ENCODE measurements around the gene ALLC.

The ALLC gene

GRCh38 chr2:3680548-3681345 is 22.7 kb downstream of the ALLC start:
- DNase-seq = no peak

GRCh38 chr2:3681625-3682024 is 23.6 kb downstream of the ALLC start:
- no peak for DNase-seq

- no peak for DNase-seq
Measured at GRCh38 chr2:3682811-3683210, 24.8 kb downstream of the ALLC start.

DNA sequence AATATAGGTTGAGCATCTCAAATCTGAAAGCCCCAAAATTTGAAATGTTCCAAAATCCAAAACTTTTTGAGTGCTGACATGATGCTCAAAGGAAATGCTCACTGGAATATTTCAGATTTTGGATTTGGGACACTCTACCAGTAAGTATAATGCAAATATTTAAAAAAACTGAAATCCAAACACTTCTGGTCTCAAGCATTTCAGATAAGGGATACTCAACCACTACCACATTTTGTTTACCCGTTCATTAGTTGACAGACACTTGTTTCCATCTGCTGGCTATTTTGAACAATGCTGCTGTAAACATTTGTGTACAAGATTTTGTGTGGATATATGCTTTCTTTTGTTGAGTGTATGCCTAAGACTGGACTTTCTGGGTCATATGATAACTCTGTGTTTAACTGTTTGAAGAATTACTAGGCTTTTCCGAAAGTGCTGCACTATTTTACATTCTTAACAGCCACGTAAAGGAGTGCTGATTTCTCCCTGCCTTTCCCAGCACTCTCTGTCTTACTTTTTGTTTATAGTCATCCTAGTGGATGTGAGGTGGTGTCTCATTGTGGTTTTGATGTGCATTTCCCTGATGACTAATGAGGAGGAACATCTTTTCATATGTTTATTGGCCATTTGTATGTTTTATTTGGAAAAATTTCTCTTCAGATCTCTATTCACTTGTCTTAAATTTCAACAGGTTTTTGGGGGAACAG is 25.9 kb downstream of the ALLC start:
- DNase-seq = no peak

- DNase-seq = no peak
Measured at GRCh38 chr2:3689998-3690748, 32.2 kb downstream of the ALLC start.

GRCh38 chr2:3692375-3692774 is 34.4 kb downstream of the ALLC start:
- DNase-seq = no peak

GRCh38 chr2:3696545-3696944 is 38.5 kb downstream of the ALLC start:
- DNase-seq = no peak

DNA sequence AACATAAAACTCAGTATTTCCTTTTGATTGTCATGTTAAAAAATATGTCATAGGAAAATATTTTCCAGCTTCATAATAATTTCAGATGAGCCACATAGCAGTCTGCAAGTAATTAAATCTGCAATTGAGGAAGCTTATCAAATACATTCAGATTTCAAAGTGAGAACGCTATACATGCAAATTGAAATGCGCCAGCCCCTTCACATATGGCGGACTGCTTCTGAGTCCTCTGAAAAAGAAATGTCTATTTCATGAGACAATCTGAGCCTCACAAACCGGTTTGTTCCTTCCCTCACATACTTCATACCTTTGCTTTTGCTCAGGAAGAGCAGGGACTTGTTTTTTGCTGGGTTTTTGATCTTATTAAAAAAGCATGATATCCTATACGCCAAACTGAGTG is 43.1 kb downstream of the ALLC start:
- DNase-seq = no peak

DNA sequence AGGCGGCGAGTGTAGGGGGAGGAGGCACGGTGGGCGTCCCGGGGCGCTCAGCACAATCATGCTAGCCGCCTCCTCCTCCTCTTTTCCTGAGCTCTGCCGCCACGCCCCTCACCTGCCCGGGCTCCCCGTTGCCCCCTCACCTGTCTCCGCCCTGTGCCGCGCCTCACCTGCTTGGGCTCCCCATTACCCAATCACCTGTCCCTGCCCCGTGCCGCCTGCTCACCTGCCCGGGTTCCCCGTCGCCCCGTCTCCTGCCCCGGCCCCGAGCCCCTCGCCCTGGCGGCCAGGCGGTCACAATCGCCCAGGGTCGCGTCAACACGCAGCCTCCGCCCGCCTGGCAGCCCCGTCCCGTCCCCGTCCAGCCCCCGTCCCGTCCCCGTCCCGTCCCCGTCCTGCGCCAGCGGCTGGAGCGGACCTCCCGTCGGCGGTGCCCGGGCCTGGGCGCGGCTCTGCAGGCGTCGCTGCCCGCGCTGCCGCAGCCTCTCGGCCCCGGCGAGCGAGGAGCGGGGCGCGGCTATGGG is 45.3 kb downstream of the ALLC start, which contains the start of gene DCDC2C:
Gene DCDC2C (plus strand): TSS at position 340 of the 521 bp plus-strand sequence. CDS start 177 bp downstream, at position 517.
- no peak for DNase-seq

GRCh38 chr2:3703757-3704355 is 45.9 kb downstream of the ALLC start:
- no peak for DNase-seq

DNA sequence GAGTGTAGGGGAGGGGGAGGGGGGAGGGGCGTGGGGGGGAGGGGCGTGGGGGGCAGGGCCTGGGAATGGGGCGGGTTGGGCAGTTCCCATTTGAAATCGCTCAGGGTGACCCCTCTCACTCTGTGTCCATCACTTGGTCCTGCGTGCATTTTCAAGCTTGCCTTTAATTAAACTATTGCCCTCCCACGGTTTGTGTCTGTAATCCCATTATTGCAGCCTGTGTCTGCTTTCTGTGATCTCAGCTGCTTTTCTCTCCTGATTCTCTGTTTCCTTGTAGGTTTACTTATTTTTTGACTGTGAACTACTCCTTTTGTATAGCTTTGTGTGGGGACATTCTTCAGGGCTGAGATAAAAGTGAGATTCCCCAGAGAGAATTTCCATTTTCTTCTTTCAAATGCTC is 46.7 kb downstream of the ALLC start:
- no peak for DNase-seq

- DNase-seq = no peak
Measured at GRCh38 chr2:3705782-3706181, 47.8 kb downstream of the ALLC start.

DNA sequence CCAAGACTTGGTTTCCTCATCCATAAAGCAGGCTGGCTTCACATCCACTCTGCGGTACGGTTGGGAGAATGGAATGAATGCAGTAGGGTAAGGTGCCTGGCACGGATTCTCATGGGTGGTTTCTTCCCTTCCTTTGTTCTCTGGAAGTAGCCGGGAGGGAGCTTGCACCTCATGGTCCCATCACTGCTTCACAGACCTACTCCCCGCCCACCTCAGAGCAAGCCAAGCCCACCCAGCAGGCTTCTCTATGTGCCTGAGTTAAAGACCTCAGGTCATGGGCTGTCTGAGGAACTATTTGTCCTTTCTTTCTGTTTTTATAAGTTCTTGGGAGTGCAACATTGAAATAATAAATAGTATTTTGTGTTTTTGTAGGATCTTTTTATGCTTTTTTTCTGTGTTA is 48.9 kb downstream of the ALLC start:
- no peak for DNase-seq

DNA sequence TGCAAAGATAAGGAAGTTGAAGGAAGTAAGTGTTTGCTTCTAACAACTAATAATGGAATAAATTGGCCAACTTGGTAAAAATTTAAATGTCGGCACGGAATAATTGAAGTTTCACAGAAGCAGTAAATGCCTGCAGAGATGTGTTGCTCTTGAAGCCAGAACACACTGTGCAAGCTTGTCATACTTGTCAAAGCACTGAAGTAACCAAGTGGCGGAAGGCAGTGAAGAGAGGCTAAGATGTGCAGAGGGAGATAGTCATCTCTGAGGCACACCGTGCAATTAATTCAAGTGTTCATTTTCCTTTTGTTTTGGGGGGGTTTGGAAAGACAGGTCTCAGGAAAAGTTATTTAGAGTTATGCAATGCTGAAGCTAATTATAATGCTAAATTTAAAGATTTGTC is 50.6 kb downstream of the ALLC start:
- DNase-seq = no peak

DNA sequence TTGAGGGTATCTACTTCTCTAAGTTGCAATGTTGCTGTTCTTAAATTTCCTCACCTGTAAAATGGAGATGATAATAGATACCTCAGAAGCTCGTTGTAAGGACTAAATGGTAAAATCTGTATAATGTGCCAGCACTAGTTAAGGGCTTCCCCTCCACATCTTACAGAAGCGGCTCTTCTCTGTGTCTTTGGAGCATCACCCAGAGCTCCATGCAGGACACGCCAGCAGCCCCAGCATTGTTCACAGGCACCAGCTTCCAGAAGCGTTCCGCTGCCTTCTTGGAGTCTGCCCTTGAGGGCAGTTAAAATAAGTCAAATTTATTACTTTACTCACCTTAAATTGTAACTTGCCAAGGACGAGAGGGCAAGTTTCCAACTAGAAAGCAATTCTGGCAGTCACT is 51.2 kb downstream of the ALLC start:
- DNase-seq = no peak

GRCh38 chr2:3712424-3712823 is 54.4 kb downstream of the ALLC start:
- no peak for DNase-seq

- DNase-seq = no peak
Measured at GRCh38 chr2:3712831-3713503, 55.0 kb downstream of the ALLC start.

GRCh38 chr2:3718679-3719078 is 60.7 kb downstream of the ALLC start:
- DNase-seq = no peak

GRCh38 chr2:3725002-3725401 is 67.0 kb downstream of the ALLC start:
- no peak for DNase-seq

DNA sequence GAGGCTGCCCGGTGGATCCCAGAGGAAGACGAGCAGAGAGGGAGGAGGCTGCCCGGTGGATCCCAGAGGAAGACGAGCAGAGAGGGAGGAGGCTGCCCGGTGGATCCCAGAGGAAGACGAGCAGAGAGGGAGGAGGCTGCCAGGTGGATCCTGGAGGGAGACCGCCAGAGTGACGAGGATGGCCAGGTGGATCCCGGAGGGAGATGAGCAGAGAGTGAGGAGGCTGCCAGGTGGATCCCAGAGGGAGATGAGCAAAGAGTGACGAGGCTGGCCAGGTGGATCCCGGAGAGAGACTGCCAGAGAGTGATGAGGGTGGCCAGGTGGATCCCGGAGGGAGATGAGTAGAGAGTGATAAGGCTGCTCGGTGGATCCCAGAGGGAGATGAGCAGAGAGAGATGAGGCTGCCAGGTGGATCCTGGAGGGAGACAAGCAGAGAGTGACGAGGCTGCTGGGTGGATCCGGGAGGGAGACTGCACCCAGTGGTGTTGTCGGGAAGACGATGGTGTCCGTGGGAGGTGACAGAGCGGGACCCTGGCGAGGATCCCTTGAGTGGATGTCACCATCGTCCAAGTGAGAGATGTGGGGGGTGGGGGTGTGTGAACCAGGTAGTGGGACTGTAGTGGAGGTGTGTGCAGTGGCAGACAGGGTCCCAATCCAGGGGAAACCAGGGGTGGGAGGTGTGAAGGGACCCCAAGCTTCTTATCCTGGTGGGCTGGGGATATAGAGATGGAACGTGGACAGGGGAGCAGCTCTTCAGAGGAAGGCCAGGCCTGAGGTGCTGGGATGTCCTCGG is 67.7 kb downstream of the ALLC start:
- no peak for DNase-seq

DNA sequence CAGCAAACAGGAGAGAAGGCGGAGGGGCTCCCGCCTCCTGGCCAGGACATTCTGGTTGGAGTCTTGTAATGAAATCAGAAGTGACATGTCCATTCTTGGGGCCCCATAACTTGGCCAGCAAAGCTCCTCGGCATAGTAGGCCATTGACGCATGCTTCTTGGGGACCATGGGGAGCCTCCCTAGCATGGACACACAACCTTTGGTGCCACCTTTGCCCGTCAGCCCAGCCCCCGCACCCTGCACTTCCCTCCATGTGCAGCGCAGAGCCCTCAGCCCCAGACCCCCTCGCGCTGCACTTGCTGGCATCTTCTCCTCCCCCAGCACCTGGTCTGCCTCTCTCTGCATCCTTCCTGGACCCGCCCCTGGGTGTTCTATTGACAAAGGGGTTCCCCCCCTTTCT is 68.5 kb downstream of the ALLC start:
- no peak for DNase-seq

Data from CD4-positive, alpha-beta T cell treated with Interleukin-15 for 1 hour (primary cell).